ENCODE data around the gene SMAD6. TPM values are rescaled to one million over a fixed set of nuclear protein-coding genes. Genes with fewer than 3 reads are reported as not detected.

SMAD6 gene
- total and polyA plus RNA-seq, 9 of the 15 experiments (the other 6 are each of a cell fraction or from before 2014, with no cell fraction given): 0.10 to 15.5 (median 3.7) TPM

GRCh38 chr15:66765478-66766281 lies 63.6 kb downstream of the SMAD6 start:
- Histone ChIP-seq H3K4me1 (replicated peaks in 1 of 2; ENCODE audit: control insufficient read depth in 2 of 2, insufficient read depth in 2 of 2, low read length in 2 of 2) (peaks cover 17 to 18% of the 10 kb centered on the region in 2 experiments), H3K79me2 (ENCODE audit: control insufficient read depth, insufficient read depth, low read length) (peaks cover 2% of the 10 kb centered on the region; the same call in 1 of the 3 replicates), H3K36me3 (ENCODE audit: control insufficient read depth, insufficient read depth, low read length) (no peaks in the 10 kb centered on the region), H3K9me3 (replicated peaks; ENCODE audit: control insufficient read depth, insufficient read depth, low read depth, low read length) (no peaks in the 10 kb centered on the region), H3K4me3 (no peak overlapping the region), H3K9ac (ENCODE audit: insufficient read depth in 1 of 2, low read depth in 2 of 2, low read length in 2 of 2) (peak overlapping the region in 1 of 2 experiments; percentile 71; a peak in 2 of 4 replicates), H3K9me1 (ENCODE audit: control insufficient read depth, insufficient read depth, low read length) (no peaks in the 10 kb centered on the region), H4K20me1 (replicated peaks; ENCODE audit: control insufficient read depth, insufficient read depth, low read length) (peaks cover 18% of the 10 kb centered on the region), H2AFZ (ENCODE audit: low read depth, low read length) (no peak overlapping the region), H3K27ac (ENCODE audit: extremely low read depth, low read depth, low read length) (no peak overlapping the region), H3K4me2 (ENCODE audit: insufficient read depth, low read length) (no peak overlapping the region), H3K27me3 (ENCODE audit: control insufficient read depth in 2 of 2, insufficient read depth in 2 of 2, low read length in 2 of 2) (no peaks in the 10 kb centered on the region)
- ATAC-seq: peak; percentile 57
- in situ Hi-C loops (cut with MboI) (no loop called here), intact Hi-C loops (cut with micrococcal nuclease) (no loop called here)
- no peak for FAIRE-seq
- DNase-seq (ENCODE audit: extremely low read depth in 1 of 4, low spot score in 3 of 4): peak in 2 of 4 experiments; percentile 41 to 43
- POLR2A ChIA-PET: interaction anchor here (0.6 kb wide), 1 partner anchor 29 kb away, joined by 3 read pairs; no protein-coding TSS in a partner anchor
- no TSS peak for BruUV-seq (replicated peaks)
- WGBS (ENCODE audit: insufficient coverage, low coverage, missing lambda C conversion rate): 31% methylated on average over 12 of the region's 13 CpGs
- CTCF ChIA-PET (ENCODE audit: low intra/inter-chr PET ratio): no interaction called here
- TF ChIP-seq MYBL2 (IDR thresholded peaks at IDR 0.05; ENCODE audit: low read depth): no peak
- TF ChIP-seq MYBL2 (CRISPR knock-in tag; IDR thresholded peaks at IDR 0.05; ENCODE audit: borderline replicate concordance): no peak
- TF ChIP-seq SLC30A9 (CRISPR knock-in tag; IDR thresholded peaks at IDR 0.05): no peak
- no peak for TF ChIP-seq ZBTB34 (CRISPR knock-in tag; IDR thresholded peaks at IDR 0.05)
- peak; percentile 79 for TF ChIP-seq ZNF740 (CRISPR knock-in tag; IDR thresholded peaks at IDR 0.05)
- no peak for TF ChIP-seq ZNF740 (tag; IDR thresholded peaks at IDR 0.05)
- peak; percentile 19; the same call in 1 of the 2 replicates for TF ChIP-seq BCOR (IDR thresholded peaks at IDR 0.05)
- TF ChIP-seq, protein P1, sequence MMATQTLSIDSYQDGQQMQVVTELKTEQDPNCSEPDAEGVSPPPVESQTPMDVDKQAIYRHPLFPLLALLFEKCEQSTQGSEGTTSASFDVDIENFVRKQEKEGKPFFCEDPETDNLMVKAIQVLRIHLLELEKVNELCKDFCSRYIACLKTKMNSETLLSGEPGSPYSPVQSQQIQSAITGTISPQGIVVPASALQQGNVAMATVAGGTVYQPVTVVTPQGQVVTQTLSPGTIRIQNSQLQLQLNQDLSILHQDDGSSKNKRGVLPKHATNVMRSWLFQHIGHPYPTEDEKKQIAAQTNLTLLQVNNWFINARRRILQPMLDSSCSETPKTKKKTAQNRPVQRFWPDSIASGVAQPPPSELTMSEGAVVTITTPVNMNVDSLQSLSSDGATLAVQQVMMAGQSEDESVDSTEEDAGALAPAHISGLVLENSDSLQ (IDR thresholded peaks at IDR 0.05): peak; percentile 68
- TF ChIP-seq RBM25 (IDR thresholded peaks at IDR 0.05; ENCODE audit: low read depth, low read length, severe bottlenecking): peak; percentile 83
- TF ChIP-seq ZC3H4 (CRISPR knock-in tag; IDR thresholded peaks at IDR 0.05; ENCODE audit: borderline replicate concordance): no peak
- no peak for TF ChIP-seq SRF (CRISPR knock-in tag; IDR thresholded peaks at IDR 0.05)
- no peak for TF ChIP-seq CHD4 (IDR thresholded peaks at IDR 0.05; ENCODE audit: insufficient read depth, insufficient replicate concordance, low read depth, low read length, poor library complexity, severe bottlenecking)
- no peak for TF ChIP-seq HIVEP1 (CRISPR knock-in tag; IDR thresholded peaks at IDR 0.05)
- no peak for TF ChIP-seq USF1 (CRISPR knock-in tag; IDR thresholded peaks at IDR 0.05)
- TF ChIP-seq RAD51 (IDR thresholded peaks at IDR 0.05; ENCODE audit: borderline replicate concordance, low read depth): no peak
- no peak for TF ChIP-seq NCOA1 (IDR thresholded peaks at IDR 0.05; ENCODE audit: low read depth)
- TF ChIP-seq CTBP1 (IDR thresholded peaks at IDR 0.05; ENCODE audit: borderline replicate concordance): peak; percentile 12; the same call in 1 of the 2 replicates
- no peak for TF ChIP-seq ZNF239 (CRISPR knock-in tag; IDR thresholded peaks at IDR 0.05)
- no peak for TF ChIP-seq PHF21A (IDR thresholded peaks at IDR 0.05; ENCODE audit: borderline replicate concordance, low read depth)

Measured in K562 (cell line).